ENCODE data around the gene SLAMF8.

SLAMF8 gene

DNA sequence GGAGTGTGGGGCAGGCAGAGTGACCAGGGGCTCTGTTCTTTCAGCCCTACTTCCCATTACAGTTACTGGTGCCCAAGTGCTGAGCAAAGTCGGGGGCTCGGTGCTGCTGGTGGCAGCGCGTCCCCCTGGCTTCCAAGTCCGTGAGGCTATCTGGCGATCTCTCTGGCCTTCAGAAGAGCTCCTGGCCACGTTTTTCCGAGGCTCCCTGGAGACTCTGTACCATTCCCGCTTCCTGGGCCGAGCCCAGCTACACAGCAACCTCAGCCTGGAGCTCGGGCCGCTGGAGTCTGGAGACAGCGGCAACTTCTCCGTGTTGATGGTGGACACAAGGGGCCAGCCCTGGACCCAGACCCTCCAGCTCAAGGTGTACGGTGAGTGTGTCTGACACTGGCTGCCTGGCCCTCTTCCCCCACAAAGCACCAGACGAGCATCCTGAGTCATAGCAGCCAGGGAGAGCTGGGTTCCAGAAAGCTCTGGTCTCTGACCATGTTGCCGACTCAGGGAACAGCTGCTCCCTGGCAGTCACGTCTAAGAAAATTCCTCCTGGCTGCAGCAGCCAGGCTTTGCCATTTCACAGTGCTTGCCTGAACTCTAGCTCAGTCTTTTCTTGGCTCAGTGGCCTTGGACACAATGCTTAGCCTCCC lies 3.3 kb downstream of the SLAMF8 start:
- H3K27me3 Mint-ChIP-seq: no peaks in the 10 kb centered on the region
- H3K9me3 Mint-ChIP-seq (ENCODE audit: low read depth): no peaks in the 10 kb centered on the region
- H3K27ac Mint-ChIP-seq: no peak overlapping the region
- H3K4me3 Mint-ChIP-seq: no peak overlapping the region
- H3K36me3 Mint-ChIP-seq: peaks cover 7% of the 10 kb centered on the region
- peaks cover 47% of the 10 kb centered on the region for H3K4me1 Mint-ChIP-seq (ENCODE audit: low read depth)

DNA sequence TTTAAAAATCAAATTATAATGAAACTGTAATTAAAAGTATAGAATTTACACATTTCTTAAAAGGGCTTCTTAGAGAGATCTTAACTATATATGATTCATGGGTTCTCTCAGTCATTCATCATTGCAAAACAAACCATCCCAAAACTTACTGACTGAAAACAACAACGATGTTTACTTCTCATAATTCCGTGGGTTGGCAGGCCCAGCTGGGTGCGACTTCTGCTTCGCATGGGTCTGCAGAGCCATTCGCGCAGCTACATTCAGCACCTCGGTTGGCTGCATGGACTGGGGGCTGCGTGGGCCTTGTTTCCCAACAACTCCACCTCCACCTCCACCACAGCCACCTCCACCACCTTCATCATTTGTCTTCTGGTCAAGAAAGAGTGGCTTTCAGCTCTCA lies 4.0 kb downstream of the SLAMF8 start:
- Mint-ChIP-seq H3K4me1 (ENCODE audit: low read depth) (peaks cover 39% of the 10 kb centered on the region), H3K27ac (no peak overlapping the region), H3K4me3 (no peak overlapping the region), H3K27me3 (no peaks in the 10 kb centered on the region), H3K9me3 (ENCODE audit: low read depth) (no peaks in the 10 kb centered on the region), H3K36me3 (peaks cover 9% of the 10 kb centered on the region)

DNA sequence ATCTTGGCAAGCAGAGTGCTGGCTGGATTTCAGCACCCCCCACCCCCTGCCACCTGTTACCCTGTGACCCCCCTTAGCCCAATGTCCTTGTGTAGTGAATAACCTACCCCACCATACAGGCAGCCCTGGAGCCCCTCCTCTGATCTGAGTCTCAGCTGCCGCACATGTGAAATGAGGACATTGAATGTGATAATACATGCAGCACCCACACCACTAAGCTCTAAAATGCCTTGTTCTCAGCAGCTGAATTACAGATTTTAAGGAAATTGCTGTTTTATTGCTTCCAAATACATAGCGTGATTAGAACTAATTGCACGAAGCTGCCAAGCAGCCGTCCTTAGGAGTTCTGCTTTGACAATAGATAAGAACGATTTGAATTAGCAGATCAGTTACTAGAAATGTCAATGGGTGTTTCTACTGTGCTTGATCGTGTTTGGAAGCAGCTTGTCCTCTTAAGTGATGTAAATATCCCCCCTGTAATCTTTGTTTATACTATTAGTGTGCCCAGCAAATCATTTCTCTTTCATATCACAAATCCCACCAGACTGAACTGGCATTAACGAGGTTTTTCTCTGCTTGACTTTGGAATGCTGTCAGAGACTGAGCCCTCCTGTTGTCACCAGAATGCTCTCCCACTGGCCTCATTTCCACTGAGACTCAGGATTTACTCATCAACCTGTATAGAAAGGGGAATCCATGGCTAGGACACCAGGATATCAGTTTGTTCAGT lies 4.9 kb downstream of the SLAMF8 start:
- H3K27ac Mint-ChIP-seq: no peak overlapping the region
- peaks cover 13% of the 10 kb centered on the region for H3K36me3 Mint-ChIP-seq
- H3K4me3 Mint-ChIP-seq: no peak overlapping the region
- no peaks in the 10 kb centered on the region for H3K27me3 Mint-ChIP-seq
- H3K4me1 Mint-ChIP-seq (ENCODE audit: low read depth): peaks cover 30% of the 10 kb centered on the region
- H3K9me3 Mint-ChIP-seq (ENCODE audit: low read depth): no peaks in the 10 kb centered on the region

DNA sequence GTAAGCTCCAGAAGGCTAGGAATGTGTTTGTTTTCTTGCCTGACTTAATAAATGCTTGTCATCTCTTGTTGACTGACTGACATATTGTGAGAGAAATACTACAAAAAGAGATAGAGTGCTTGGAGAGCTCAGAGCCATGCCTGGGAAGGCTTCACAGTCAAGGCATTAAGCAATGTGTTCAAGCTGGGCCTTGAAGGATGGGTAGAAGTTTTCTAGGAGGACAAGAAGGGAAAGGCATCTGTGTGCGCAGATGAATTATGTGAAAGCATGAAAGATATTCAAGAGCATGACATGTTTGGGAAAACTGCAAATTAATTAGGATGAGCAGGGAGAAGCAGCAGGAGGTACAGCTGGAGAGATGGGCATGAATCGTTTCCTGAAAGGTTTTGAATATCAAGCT lies 5.6 kb downstream of the SLAMF8 start:
- peaks cover 14% of the 10 kb centered on the region for H3K36me3 Mint-ChIP-seq
- no peak overlapping the region for H3K27ac Mint-ChIP-seq
- no peaks in the 10 kb centered on the region for H3K9me3 Mint-ChIP-seq (ENCODE audit: low read depth)
- H3K4me3 Mint-ChIP-seq: no peak overlapping the region
- peaks cover 23% of the 10 kb centered on the region for H3K4me1 Mint-ChIP-seq (ENCODE audit: low read depth)
- no peaks in the 10 kb centered on the region for H3K27me3 Mint-ChIP-seq

DNA sequence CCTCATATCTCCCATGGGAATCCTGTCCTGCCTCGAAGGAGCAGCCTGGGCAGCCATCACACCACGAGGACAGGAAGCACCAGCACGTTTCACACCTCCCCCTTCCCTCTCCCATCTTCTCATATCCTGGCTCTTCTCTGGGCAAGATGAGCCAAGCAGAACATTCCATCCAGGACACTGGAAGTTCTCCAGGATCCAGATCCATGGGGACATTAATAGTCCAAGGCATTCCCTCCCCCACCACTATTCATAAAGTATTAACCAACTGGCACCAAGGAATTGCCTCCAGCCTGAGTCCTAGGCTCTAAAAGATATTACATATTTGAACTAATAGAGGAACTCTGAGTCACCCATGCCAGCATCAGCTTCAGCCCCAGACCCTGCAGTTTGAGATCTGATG lies 8.7 kb downstream of the SLAMF8 start:
- Mint-ChIP-seq H3K36me3 (peaks cover 19% of the 10 kb centered on the region), H3K4me1 (ENCODE audit: low read depth) (peaks cover 6% of the 10 kb centered on the region)

DNA sequence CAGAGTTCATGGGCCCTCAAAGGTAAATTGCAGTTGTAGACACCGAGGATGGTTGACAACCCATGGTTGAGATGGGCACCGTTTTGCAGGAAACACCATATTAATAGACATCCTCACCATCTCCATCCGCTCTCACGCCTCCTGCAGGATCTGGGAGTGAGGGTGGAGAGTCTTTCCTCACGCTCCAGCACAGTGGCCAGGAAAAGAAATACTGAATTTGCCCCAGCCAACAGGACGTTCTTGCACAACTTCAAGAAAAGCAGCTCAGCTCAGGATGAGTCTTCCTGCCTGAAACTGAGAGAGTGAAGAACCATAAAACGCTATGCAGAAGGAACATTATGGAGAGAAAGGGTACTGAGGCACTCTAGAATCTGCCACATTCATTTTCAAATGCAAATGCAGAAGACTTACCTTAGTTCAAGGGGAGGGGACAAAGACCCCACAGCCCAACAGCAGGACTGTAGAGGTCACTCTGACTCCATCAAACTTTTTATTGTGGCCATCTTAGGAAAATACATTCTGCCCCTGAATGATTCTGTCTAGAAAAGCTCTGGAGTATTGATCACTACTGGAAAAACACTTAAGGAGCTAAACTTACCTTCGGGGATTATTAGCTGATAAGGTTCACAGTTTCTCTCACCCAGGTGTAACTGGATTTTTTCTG lies 9.3 kb downstream of the SLAMF8 start:
- Mint-ChIP-seq H3K9me3 (ENCODE audit: low read depth) (no peaks in the 10 kb centered on the region), H3K36me3 (peaks cover 19% of the 10 kb centered on the region), H3K4me1 (ENCODE audit: low read depth) (peaks cover 6% of the 10 kb centered on the region), H3K27ac (no peak overlapping the region), H3K27me3 (no peaks in the 10 kb centered on the region), H3K4me3 (no peak overlapping the region)

More for the DNA sequence above, 8.7 kb downstream of the SLAMF8 start:
- H3K4me3 Mint-ChIP-seq: no peak overlapping the region
- no peak overlapping the region for H3K27ac Mint-ChIP-seq
- no peaks in the 10 kb centered on the region for H3K27me3 Mint-ChIP-seq
- H3K9me3 Mint-ChIP-seq (ENCODE audit: low read depth): no peaks in the 10 kb centered on the region

- Mint-ChIP-seq H3K4me1 (ENCODE audit: low read depth) (peaks cover 6% of the 10 kb centered on the region), H3K27ac (no peak overlapping the region), H3K36me3 (peaks cover 19% of the 10 kb centered on the region), H3K4me3 (no peak overlapping the region), H3K27me3 (no peaks in the 10 kb centered on the region), H3K9me3 (ENCODE audit: low read depth) (no peaks in the 10 kb centered on the region)
Measured at GRCh38 chr1:159838715-159839114, 12.0 kb downstream of the SLAMF8 start.

DNA sequence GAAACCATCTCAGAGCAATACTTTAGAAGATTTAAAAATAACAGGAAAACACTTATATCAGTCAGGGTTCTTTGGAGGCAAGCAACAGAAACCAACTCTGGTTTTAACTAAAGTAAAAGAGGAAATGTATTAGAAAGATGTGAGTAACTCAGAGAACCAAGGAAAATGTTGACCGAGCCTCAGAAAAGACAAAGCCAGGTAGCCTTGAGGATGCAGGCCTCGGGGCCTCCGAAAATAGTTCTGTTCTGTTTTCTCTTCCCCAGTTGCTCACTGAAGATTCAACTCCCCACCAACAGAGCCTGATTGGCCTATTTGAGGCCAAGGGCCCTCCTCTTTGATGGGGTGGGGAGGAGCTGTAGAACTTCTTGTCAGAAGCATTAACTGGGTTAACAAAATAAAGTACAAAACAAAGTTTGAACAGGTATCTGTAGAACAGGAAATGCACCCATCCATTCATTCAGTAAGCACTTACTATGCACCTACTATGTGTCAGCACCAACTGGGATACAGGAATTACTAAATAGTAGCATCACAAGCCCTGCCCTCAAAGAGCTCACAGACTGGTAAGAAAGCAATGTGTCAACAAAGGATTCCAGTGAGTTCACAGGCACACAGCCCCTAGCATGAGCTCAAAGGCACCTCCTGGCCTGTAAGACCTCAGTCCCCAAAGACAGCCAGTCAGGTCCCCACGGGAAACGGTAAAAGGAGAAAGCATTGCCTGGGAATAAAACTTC lies 12.6 kb downstream of the SLAMF8 start:
- Mint-ChIP-seq H3K4me3 (no peak overlapping the region), H3K4me1 (ENCODE audit: low read depth) (peaks cover 6% of the 10 kb centered on the region), H3K9me3 (ENCODE audit: low read depth) (no peaks in the 10 kb centered on the region), H3K36me3 (peaks cover 17% of the 10 kb centered on the region), H3K27me3 (no peaks in the 10 kb centered on the region), H3K27ac (no peak overlapping the region)

DNA sequence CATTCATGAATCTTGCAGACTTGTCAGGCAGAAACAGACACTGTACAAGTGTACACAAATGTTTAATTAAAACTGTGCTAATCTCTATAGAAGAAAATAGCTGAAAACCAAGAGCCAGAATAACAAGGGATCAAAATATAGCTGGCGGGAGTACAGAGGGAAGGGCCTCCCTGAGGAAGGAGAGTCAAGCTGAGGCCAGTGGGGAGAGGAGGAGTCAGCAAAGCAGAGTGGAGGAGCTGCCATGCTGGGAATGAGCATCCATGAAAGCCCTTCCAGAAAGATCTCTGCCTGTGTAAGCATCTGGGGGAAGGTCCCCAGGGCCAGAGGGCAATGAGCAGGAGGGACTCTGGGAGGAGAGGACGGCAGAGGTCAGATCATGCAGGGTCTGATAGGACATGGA lies 15.1 kb downstream of the SLAMF8 start:
- peaks cover 11% of the 10 kb centered on the region for H3K36me3 Mint-ChIP-seq
- no peak overlapping the region for H3K4me3 Mint-ChIP-seq
- no peaks in the 10 kb centered on the region for H3K9me3 Mint-ChIP-seq (ENCODE audit: low read depth)
- H3K27me3 Mint-ChIP-seq: no peaks in the 10 kb centered on the region
- no peak overlapping the region for H3K27ac Mint-ChIP-seq
- H3K4me1 Mint-ChIP-seq (ENCODE audit: low read depth): peaks cover 6% of the 10 kb centered on the region

- Mint-ChIP-seq H3K4me3 (no peak overlapping the region), H3K9me3 (ENCODE audit: low read depth) (no peaks in the 10 kb centered on the region), H3K27me3 (no peaks in the 10 kb centered on the region), H3K4me1 (ENCODE audit: low read depth) (peaks cover 9% of the 10 kb centered on the region), H3K27ac (no peak overlapping the region), H3K36me3 (peaks cover 8% of the 10 kb centered on the region)
Measured at GRCh38 chr1:159843459-159843858, 16.8 kb downstream of the SLAMF8 start.

GRCh38 chr1:159845751-159846629 lies 19.3 kb downstream of the SLAMF8 start:
- Mint-ChIP-seq H3K27ac (no peak overlapping the region), H3K4me3 (no peak overlapping the region), H3K27me3 (no peaks in the 10 kb centered on the region), H3K9me3 (ENCODE audit: low read depth) (no peaks in the 10 kb centered on the region), H3K4me1 (ENCODE audit: low read depth) (peaks cover 3% of the 10 kb centered on the region), H3K36me3 (peaks cover 6% of the 10 kb centered on the region)

- Mint-ChIP-seq H3K4me1 (ENCODE audit: low read depth) (peaks cover 5% of the 10 kb centered on the region), H3K4me3 (no peak overlapping the region), H3K36me3 (peaks cover 2% of the 10 kb centered on the region), H3K27me3 (no peaks in the 10 kb centered on the region), H3K9me3 (ENCODE audit: low read depth) (no peaks in the 10 kb centered on the region), H3K27ac (no peak overlapping the region)
Measured at GRCh38 chr1:159847231-159847630, 20.6 kb downstream of the SLAMF8 start.

- no peak overlapping the region for H3K27ac Mint-ChIP-seq
- no peaks in the 10 kb centered on the region for H3K9me3 Mint-ChIP-seq (ENCODE audit: low read depth)
- peaks cover 9% of the 10 kb centered on the region for H3K4me1 Mint-ChIP-seq (ENCODE audit: low read depth)
- no peaks in the 10 kb centered on the region for H3K27me3 Mint-ChIP-seq
- H3K4me3 Mint-ChIP-seq: no peak overlapping the region
- H3K36me3 Mint-ChIP-seq: peaks cover 2% of the 10 kb centered on the region
Measured at GRCh38 chr1:159848326-159848725, 21.7 kb downstream of the SLAMF8 start.

GRCh38 chr1:159849626-159850366 lies 23.1 kb downstream of the SLAMF8 start:
- no peak overlapping the region for H3K4me3 Mint-ChIP-seq
- H3K36me3 Mint-ChIP-seq: peaks cover 2% of the 10 kb centered on the region
- H3K27me3 Mint-ChIP-seq: no peaks in the 10 kb centered on the region
- peaks cover 16% of the 10 kb centered on the region for H3K4me1 Mint-ChIP-seq (ENCODE audit: low read depth)
- H3K27ac Mint-ChIP-seq: no peak overlapping the region
- H3K9me3 Mint-ChIP-seq (ENCODE audit: low read depth): no peaks in the 10 kb centered on the region
